KG1 (cell line): ENCODE measurements around the gene HMGCR.

Experiments
- DNase-seq: peaks from one replicate; lab custom pipeline; 2025; lab: John Stamatoyannopoulos, UW

The HMGCR gene

DNA sequence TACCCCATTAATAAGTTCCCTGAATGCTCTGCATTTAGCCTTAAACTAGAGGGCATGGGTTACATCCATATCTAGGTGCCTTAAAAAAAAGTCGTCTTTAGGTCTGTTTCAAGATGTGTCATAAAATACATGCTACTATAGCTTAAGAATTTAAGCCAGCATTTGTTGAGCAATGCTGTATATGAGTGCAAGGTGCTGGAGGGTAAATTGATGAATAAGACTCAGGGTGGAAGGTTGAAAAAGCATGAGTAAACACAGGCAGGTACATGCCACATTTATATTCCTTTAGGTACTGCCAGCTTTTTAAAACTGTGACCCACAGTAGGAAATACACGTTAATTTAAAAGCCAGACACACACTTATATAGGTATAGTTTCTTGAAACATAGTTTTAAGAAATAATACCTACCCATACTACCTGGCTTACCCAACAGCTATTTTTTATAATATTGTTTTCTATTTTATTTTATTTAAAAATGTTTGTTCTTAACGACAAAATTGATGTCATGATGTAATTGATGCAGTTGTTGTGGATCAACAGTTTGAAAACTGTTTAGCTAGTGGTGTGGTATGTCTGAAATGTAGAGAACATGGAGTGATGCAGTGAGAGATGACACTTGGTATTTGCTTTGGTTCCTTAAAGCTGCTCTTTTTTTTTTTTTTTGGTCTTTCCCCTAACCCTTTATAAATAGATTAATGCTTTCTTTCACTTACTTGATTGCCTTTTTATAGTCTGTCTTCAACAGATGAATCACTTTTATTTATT is 3.9 kb downstream of the HMGCR start:
- no peak for DNase-seq

- no peak for DNase-seq
These were observed 4.9 kb downstream of the HMGCR start for GRCh38 chr5:75341934-75342333.

DNA sequence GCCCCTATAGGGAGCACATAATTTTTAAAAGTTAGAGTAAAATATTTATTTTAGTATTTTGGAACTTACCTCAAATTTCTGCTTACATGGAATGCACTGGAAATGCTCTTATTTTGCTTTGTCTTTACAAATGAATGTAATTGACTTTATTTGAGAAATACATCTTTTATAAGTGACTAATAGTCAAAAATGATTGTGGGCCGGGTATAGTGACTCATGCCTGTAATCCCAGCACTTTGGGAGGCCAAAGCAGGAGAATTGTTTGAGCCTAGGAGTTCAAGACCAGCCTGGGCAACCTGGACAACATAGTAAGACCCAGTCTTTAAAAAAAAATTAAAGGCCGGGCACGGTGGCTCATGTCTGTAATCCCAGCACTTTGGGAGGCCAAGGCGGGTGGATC is 5.8 kb downstream of the HMGCR start:
- DNase-seq = no peak

DNA sequence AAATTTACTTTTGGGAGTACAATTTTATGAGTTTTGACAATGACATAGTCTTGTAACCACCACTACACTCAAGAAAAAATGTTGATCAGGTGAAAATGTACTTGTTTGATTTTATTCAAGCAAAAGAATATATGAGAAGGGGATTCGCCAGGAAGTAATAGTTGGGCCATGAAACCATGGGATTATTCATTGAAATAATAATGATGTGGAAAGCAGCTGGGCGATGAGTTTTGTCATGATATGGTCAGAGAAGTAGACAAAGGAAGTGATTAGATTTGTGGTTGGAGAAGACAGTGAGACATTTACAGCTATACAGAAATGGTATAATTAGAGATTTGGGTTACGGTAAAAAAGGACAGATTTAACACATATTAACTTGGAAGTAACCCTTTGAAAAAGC is 11.2 kb downstream of the HMGCR start:
- DNase-seq = no peak

GRCh38 chr5:75349663-75350062 is 12.6 kb downstream of the HMGCR start:
- DNase-seq = no peak

DNA sequence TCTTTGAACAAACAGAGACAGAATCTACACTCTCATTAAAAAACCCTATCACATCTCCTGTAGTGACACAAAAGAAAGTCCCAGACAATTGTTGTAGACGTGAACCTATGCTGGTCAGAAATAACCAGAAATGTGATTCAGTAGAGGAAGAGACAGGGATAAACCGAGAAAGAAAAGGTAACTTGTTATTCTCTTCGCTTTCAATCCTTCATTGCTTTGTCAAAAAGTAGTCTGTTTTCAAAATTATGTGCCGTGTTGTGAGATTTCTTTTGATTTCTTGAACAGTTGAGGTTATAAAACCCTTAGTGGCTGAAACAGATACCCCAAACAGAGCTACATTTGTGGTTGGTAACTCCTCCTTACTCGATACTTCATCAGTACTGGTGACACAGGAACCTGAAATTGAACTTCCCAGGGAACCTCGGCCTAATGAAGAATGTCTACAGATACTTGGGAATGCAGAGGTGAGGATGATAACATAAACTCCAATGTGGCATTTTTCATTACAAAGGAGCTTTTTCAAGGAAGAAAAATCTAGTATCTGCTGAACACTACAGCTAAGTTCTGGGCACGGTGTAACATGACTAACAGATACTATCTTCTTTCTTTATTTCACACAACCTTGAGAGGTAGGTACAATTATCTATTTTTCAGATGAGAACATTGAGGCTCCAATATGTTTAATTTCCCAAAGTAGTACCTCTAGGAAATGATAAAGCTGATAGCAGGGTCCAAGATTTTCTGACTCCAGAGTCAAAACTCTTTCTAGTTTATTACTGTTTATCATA is 14.3 kb downstream of the HMGCR start:
- no peak for DNase-seq

DNA sequence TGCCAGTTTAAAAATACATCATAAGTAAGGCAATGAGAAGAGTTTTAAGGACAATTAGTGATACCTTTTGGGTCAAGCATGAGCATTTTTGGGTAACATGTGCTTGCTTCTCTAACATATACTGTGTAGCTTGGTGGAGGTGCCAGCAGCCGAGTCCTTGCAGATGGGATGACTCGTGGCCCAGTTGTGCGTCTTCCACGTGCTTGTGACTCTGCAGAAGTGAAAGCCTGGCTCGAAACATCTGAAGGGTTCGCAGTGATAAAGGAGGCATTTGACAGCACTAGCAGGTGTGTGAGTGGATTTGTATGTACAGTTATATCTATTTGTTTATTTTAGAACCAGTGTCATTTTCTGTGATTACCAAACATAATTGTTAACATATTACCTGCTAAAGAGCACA is 18.2 kb downstream of the HMGCR start:
- DNase-seq = no peak

DNA sequence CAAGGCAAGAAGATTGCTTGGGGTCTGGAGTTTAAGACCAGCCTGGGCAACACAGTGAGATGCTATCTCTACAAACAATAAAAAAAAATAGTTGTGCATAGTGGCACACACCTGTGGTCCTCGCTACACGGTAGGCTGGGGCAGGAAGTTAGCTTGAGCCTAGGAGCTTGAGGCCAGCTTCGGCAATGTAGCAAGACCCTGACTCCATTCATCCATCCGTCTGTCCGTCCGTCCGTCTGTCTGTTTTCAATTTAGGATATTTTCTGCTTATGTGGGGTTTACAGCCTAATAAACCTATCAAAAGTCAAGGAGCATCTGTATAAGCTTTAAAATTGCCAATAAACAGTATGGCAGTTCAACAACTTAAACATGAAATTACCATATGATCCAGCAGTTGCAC is 19.7 kb downstream of the HMGCR start:
- DNase-seq = no peak

DNA sequence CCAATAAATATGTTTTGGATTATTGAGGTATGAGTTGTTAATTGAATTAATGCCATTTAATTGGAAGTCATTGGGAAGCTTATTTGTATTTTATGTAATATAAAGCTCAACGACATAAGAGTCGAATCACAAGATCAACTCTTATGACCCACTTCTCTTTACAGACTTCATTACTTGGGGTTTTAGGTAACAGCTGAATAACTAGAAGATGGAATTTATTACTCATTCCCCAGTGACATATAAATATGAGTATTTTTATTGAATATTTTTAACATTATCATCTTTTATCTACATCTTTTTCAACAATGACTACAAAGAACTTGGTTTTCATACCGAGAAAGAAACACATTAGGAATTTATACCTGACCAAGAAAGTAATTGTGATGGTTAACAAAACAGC is 21.1 kb downstream of the HMGCR start:
- DNase-seq = no peak

- DNase-seq = no peak
These were observed 24.3 kb downstream of the HMGCR start for GRCh38 chr5:75361310-75361709.

- DNase-seq = no peak
These were observed 25.5 kb downstream of the HMGCR start for GRCh38 chr5:75362474-75362975.

GRCh38 chr5:75363111-75363510 is 26.1 kb downstream of the HMGCR start:
- DNase-seq = no peak

DNA sequence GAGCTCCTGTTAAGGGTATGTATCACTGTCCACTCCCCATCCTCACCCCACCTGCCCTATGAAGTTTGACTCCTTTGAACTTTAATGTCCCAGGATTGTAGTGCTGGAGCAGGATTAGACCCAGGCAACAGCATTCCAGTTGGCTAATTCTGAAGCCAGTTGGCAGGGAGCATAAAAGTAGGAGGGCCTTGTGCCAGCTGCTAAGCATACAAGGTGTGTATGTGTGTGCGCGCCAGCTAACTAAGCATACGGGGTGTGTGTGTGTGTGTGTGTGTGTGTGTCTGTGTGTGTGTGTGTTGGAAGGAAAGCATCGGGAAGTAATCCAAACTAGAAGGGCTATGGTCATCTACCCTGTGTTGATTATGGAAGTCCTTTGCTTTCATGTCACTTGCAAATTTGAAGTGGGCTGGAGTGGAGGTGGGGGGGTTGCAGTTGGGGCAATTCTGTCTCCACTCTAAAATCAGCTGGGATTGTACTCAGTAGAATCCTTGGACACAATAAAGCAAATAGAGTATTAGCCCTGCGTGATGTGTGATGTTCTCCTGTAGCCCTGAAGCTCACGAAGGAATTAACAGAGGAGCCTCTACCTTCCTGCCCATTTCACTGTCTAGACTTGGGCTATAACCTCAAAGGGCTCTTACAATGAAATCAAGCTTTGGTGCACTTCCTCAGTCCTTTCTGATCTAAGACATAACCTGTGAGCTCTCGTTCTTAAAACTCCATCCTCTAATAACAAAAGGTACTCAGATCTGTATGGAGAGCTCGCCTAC is 26.9 kb downstream of the HMGCR start:
- no peak for DNase-seq

- DNase-seq = no peak
These were observed 27.7 kb downstream of the HMGCR start for GRCh38 chr5:75364571-75365280.

DNA sequence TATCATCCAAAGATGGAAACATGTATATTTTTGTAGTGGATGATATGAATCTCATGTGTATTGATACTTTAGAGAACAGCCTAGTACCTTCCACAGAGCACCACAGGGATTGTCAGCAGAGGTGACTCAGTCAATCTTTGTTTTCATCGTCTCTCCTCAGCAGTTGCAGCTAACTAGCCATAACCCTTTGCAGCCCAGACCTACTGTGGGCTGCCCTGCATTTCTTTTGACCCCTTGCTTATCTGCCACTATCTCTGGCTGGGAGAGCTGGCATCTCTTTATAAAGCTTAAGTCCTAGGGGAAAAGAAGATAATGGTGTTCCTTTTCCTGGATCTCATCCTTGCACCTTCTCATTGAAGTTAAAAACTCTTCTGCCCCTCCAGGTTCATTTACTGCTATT is 28.7 kb downstream of the HMGCR start:
- no peak for DNase-seq

- DNase-seq = no peak
These were observed 29.8 kb downstream of the HMGCR start for GRCh38 chr5:75366787-75367186.

- no peak for DNase-seq
These were observed 30.4 kb downstream of the HMGCR start for GRCh38 chr5:75367401-75367800.

GRCh38 chr5:75368391-75368790 is 31.4 kb downstream of the HMGCR start:
- DNase-seq = no peak

DNA sequence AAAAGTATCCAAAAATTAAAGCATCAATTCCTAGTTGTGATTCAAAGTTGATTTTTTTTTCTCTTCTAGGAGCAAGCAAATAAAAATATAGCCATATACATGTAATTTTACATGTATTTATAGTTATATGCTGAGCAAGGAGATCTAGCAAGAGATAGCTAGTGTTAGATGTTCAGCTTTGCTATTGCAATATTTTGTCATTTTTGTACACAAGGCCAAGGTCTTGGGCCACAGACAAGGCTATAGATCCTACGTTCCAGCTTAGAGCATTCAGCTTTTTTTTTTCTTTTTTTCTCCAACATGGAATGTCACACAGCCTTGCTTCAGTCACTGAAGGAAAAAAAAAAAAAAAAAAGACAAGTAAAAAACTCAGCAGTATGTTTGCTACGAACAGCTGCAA is 36.8 kb downstream of the HMGCR start:
- DNase-seq = no peak

DNA sequence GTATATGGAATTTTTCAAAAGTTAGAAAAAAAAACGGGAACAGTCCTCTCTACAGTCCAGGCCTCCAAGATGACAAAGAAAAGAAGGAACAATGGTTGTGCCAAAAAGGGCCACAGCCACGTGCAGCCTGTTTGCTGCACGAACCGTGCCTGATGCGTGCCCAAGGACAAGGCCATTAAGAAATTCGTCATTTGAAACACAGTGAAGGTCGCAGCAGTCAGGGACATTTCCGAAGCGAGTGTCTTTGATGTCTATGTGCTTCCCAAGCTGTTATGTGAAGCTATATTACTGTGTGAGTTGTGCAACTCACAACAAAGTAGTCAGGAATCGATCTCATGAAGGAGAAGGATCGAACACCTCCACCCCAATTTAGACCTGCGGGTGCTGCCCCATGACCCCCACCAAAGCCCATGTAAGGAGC is 37.4 kb downstream of the HMGCR start:
- DNase-seq = no peak

DNA sequence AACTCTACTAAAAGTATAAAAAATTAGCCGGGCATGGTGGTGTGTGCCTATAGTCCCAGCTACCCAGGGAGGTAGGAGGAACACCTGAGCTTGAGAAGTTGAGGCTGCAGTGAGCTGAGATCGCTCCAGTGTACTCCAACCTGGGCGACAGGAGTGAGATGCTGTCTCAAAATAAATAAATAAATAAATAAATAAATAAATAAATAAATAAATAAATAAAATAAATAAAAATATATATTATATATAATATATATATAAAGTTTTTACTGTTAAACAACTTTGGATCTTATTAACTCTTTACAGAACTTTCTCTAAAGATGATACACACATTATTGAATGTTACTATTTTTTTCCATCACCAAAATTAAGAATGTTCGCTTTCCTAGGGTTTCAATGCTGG is 38.4 kb downstream of the HMGCR start:
- DNase-seq = no peak

- DNase-seq = no peak
These were observed 43.1 kb downstream of the HMGCR start for GRCh38 chr5:75380099-75380498.
